ENCODE measurements around the gene LARP1B.
"Not testable (repeated sequence)": the region's sequence is repeated elsewhere in the genome, so short reads cannot be mapped to it uniquely, and the experiment has no call there.

Gene LARP1B

GRCh38 chr4:128221586-128221985, 160.5 kb downstream of the LARP1B start:
- no peak for DNase-seq (ENCODE audit: low read depth in 2 of 2, low spot score in 1 of 2)

GRCh38 chr4:128225148-128225547, 164.0 kb downstream of the LARP1B start:
- no peak for DNase-seq (ENCODE audit: low read depth in 2 of 2, low spot score in 1 of 2)

GRCh38 chr4:128227991-128228571, 167.0 kb downstream of the LARP1B start:
- DNase-seq (ENCODE audit: low read depth in 2 of 2, low spot score in 1 of 2): no peak

- DNase-seq (ENCODE audit: low read depth in 2 of 2, low spot score in 1 of 2): no peak
Observed at GRCh38 chr4:128228845-128229795, 168.0 kb downstream of the LARP1B start.

GRCh38 chr4:128232719-128233118, 171.6 kb downstream of the LARP1B start:
- DNase-seq (ENCODE audit: low read depth in 2 of 2, low spot score in 1 of 2): no peak

GRCh38 chr4:128234836-128235235, 173.7 kb downstream of the LARP1B start:
- DNase-seq (ENCODE audit: low read depth in 2 of 2, low spot score in 1 of 2): no peak

- DNase-seq (ENCODE audit: low read depth in 2 of 2, low spot score in 1 of 2): no peak
Observed at GRCh38 chr4:128241019-128241418, 179.9 kb downstream of the LARP1B start.

- DNase-seq (ENCODE audit: low read depth in 2 of 2, low spot score in 1 of 2): no peak
Observed at GRCh38 chr4:128241425-128241913, 180.4 kb downstream of the LARP1B start.

GRCh38 chr4:128241981-128242380, 180.9 kb downstream of the LARP1B start:
- DNase-seq (ENCODE audit: low read depth in 2 of 2, low spot score in 1 of 2): no peak

GRCh38 chr4:128242601-128243000, 181.5 kb downstream of the LARP1B start:
- DNase-seq (ENCODE audit: low read depth in 2 of 2, low spot score in 1 of 2): no peak

GRCh38 chr4:128244379-128244778, 183.3 kb downstream of the LARP1B start:
- no peak for DNase-seq (ENCODE audit: low read depth in 2 of 2, low spot score in 1 of 2)

- DNase-seq (ENCODE audit: low read depth in 2 of 2, low spot score in 1 of 2): not testable (repeated sequence)
Observed at GRCh38 chr4:128245391-128245790, 184.3 kb downstream of the LARP1B start.

- DNase-seq (ENCODE audit: low read depth in 2 of 2, low spot score in 1 of 2): no peak
Observed at GRCh38 chr4:128247906-128248305, 186.8 kb downstream of the LARP1B start.

GRCh38 chr4:128249787-128250668, 188.9 kb downstream of the LARP1B start:
- DNase-seq (ENCODE audit: low read depth in 2 of 2, low spot score in 1 of 2): no peak

- no peak for DNase-seq (ENCODE audit: low read depth in 2 of 2, low spot score in 1 of 2)
Observed at GRCh38 chr4:128255906-128256305, 194.8 kb downstream of the LARP1B start.

GRCh38 chr4:128256539-128256938, 195.4 kb downstream of the LARP1B start:
- no peak for DNase-seq (ENCODE audit: low read depth in 2 of 2, low spot score in 1 of 2)

- not testable (repeated sequence) for DNase-seq (ENCODE audit: low read depth in 2 of 2, low spot score in 1 of 2)
Observed at GRCh38 chr4:128258166-128258565, 197.1 kb downstream of the LARP1B start.

- DNase-seq (ENCODE audit: low read depth in 2 of 2, low spot score in 1 of 2): not testable (repeated sequence)
Observed at GRCh38 chr4:128259889-128260288, 198.8 kb downstream of the LARP1B start.

Measured in stimulated activated CD8-positive, alpha-beta memory T cell treated with anti-CD3 and anti-CD28 coated beads, Interleukin-4, amount 100 ng/mL, for 1 hour (primary cell).